Measurements from ENCODE around the gene GOLGA5.
"Not testable (repeated sequence)": the region's sequence is repeated elsewhere in the genome, so short reads cannot be mapped to it uniquely, and the experiment has no call there.

Gene GOLGA5

GRCh38 chr14:92819011-92819597, 25.0 kb downstream of the GOLGA5 start:
- FAIRE-seq (no peak), DNase-seq (ENCODE audit: extremely low spot score, insufficient read length, low read depth) (no peak)

GRCh38 chr14:92819680-92820535, 25.8 kb downstream of the GOLGA5 start:
- not testable (repeated sequence) for FAIRE-seq; DNase-seq (ENCODE audit: extremely low spot score, insufficient read length, low read depth)

- not testable (repeated sequence) for DNase-seq (ENCODE audit: extremely low spot score, insufficient read length, low read depth); FAIRE-seq
Measured at GRCh38 chr14:92820536-92820840, 26.4 kb downstream of the GOLGA5 start.

GRCh38 chr14:92830902-92831301, 36.8 kb downstream of the GOLGA5 start:
- FAIRE-seq (no peak), DNase-seq (ENCODE audit: extremely low spot score, insufficient read length, low read depth) (no peak)

GRCh38 chr14:92832137-92832700, 38.1 kb downstream of the GOLGA5 start:
- FAIRE-seq = no peak
- DNase-seq (ENCODE audit: extremely low spot score, insufficient read length, low read depth) = no peak

GRCh38 chr14:92841930-92842329, 47.8 kb downstream of the GOLGA5 start:
- FAIRE-seq (no peak), DNase-seq (ENCODE audit: extremely low spot score, insufficient read length, low read depth) (no peak)

GRCh38 chr14:92844204-92844603, 50.1 kb downstream of the GOLGA5 start:
- no peak for FAIRE-seq

GRCh38 chr14:92846162-92846897, 52.2 kb downstream of the GOLGA5 start:
- FAIRE-seq = peak; percentile 90
- peak; percentile 42 for DNase-seq (ENCODE audit: extremely low spot score, insufficient read length, low read depth)

More at GRCh38 chr14:92844204-92844603, 50.1 kb downstream of the GOLGA5 start:
- no peak for DNase-seq (ENCODE audit: extremely low spot score, insufficient read length, low read depth)

- DNase-seq (ENCODE audit: extremely low spot score, insufficient read length, low read depth) (no peak), FAIRE-seq (no peak)
Measured at GRCh38 chr14:92847278-92847677, 53.2 kb downstream of the GOLGA5 start.

GRCh38 chr14:92847749-92848148, 53.6 kb downstream of the GOLGA5 start:
- DNase-seq (ENCODE audit: extremely low spot score, insufficient read length, low read depth) (no peak), FAIRE-seq (no peak)

- DNase-seq (ENCODE audit: extremely low spot score, insufficient read length, low read depth) (no peak), FAIRE-seq (no peak)
Measured at GRCh38 chr14:92848887-92849286, 54.8 kb downstream of the GOLGA5 start.

GRCh38 chr14:92850492-92850891, 56.4 kb downstream of the GOLGA5 start:
- no peak for FAIRE-seq
- no peak for DNase-seq (ENCODE audit: extremely low spot score, insufficient read length, low read depth)

- DNase-seq (ENCODE audit: extremely low spot score, insufficient read length, low read depth); FAIRE-seq: not testable (repeated sequence)
Measured at GRCh38 chr14:92853136-92853535, 59.0 kb downstream of the GOLGA5 start.

- FAIRE-seq (no peak), DNase-seq (ENCODE audit: extremely low spot score, insufficient read length, low read depth) (no peak)
Measured at GRCh38 chr14:92860049-92860840, 66.1 kb downstream of the GOLGA5 start.

- DNase-seq (ENCODE audit: extremely low spot score, insufficient read length, low read depth) = no peak
- FAIRE-seq = no peak
Measured at GRCh38 chr14:92861856-92862745, 68.0 kb downstream of the GOLGA5 start.

GRCh38 chr14:92863286-92864080, 69.4 kb downstream of the GOLGA5 start:
- DNase-seq (ENCODE audit: extremely low spot score, insufficient read length, low read depth) = no peak
- FAIRE-seq = no peak

GRCh38 chr14:92865674-92866073, 71.6 kb downstream of the GOLGA5 start:
- FAIRE-seq (no peak), DNase-seq (ENCODE audit: extremely low spot score, insufficient read length, low read depth) (no peak)

- no peak for DNase-seq (ENCODE audit: extremely low spot score, insufficient read length, low read depth)
- no peak for FAIRE-seq
Measured at GRCh38 chr14:92866181-92866752, 72.2 kb downstream of the GOLGA5 start.

All from GM18507 (cell line).